ENCODE results near the gene RNASEH2B.

DNA sequence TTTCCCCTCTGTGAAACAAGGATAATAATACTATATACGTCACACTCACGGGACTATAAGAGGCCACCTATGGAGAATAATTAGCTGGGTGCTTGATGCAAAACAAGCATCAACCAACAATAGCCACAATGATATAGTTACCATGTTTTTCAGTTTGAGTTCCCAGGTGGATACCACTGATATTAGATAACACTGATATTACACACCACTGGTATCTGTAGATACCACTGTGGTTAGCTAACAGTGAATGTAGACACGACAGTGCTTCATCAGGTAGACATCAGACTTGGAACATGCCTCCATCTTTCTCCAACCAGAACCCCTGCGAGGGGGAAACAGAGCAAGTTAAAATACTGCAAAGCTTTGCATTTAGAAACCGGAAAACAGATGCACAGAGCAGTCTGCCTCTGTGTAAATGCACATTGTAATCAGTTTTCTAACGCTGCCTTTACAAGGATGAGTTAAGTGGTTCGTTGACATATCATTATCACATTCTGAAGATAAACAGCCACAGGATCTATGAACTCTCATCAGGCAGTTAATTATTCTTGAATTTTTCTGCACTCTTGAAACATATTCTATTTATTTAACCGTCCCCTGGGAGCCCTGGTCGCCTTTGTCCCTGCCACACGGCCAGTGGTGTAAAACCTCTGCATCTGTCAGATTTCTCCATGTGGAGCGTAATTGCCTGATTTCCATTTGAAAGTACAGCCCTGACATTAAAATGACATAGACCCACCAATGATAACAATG lies 80.7 kb downstream of the RNASEH2B start:
- TF ChIP-seq, protein P1, sequence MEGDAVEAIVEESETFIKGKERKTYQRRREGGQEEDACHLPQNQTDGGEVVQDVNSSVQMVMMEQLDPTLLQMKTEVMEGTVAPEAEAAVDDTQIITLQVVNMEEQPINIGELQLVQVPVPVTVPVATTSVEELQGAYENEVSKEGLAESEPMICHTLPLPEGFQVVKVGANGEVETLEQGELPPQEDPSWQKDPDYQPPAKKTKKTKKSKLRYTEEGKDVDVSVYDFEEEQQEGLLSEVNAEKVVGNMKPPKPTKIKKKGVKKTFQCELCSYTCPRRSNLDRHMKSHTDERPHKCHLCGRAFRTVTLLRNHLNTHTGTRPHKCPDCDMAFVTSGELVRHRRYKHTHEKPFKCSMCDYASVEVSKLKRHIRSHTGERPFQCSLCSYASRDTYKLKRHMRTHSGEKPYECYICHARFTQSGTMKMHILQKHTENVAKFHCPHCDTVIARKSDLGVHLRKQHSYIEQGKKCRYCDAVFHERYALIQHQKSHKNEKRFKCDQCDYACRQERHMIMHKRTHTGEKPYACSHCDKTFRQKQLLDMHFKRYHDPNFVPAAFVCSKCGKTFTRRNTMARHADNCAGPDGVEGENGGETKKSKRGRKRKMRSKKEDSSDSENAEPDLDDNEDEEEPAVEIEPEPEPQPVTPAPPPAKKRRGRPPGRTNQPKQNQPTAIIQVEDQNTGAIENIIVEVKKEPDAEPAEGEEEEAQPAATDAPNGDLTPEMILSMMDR (IDR thresholded peaks at IDR 0.05; ENCODE audit: borderline replicate concordance, extremely low read depth, low read length, poor library complexity, severe bottlenecking) = no peak
- no peak for TF ChIP-seq EZH2 (IDR thresholded peaks at IDR 0.05; ENCODE audit: borderline replicate concordance, low read depth, low read length, severe bottlenecking)

Measured in DND-41 (cell line).